HL-60 (cell line): ENCODE measurements around the gene NDP.

Experiments used
- DNase-seq, 2 experiments: peaks; one replicate each; pipeline ENCODE4 v3.0.0-alpha.2; 2010 to 2020; ENCODE audit warnings: low read depth in 1 of 2, low spot score in 1 of 2
- H3K27ac ChIP-seq: fragments of 250-450 bp; sonication (Bioruptor Pico); replicated peaks from 2 replicates; pipeline ENCODE4 v1.5.1; 2020; ENCODE audit warnings: mild to moderate bottlenecking, moderate library complexity
- H3K27me3 ChIP-seq: fragments of 250-450 bp; sonication (Bioruptor Pico); 2 replicates; pipeline ENCODE4 v1.5.1; 2021; ENCODE audit warnings: mild to moderate bottlenecking, moderate library complexity; ENCODE audit not compliant: insufficient read depth, poor library complexity, severe bottlenecking
- H3K4me3 ChIP-seq: replicated peaks from 2 replicates; pipeline ENCODE4 v1.5.1; 2011; ENCODE audit warnings: mild to moderate bottlenecking, control low read depth, low read length; ENCODE audit not compliant: insufficient read depth
- CTCF ChIP-seq: IDR thresholded peaks from one replicate; pipeline ENCODE4 v1.5.1; 2011; ENCODE audit warnings: low read length, control low read depth, inconsistent platforms; ENCODE audit not compliant: insufficient read depth
- GABPA ChIP-seq: IDR thresholded peaks from 2 replicates; pipeline ENCODE4 v1.6.1; 2012; ENCODE audit warnings: low read depth
- POLR2AphosphoS5 ChIP-seq: IDR thresholded peaks from 2 replicates; pipeline ENCODE4 v1.6.1; 2012; ENCODE audit warnings: low read depth
- SPI1 ChIP-seq: IDR thresholded peaks from 2 replicates; pipeline ENCODE4 v1.6.1; 2012; ENCODE audit warnings: low read depth, mild to moderate bottlenecking, borderline replicate concordance
- TF ChIP-seq, protein P1 (sequence below): IDR thresholded peaks from 2 replicates; pipeline ENCODE4 v1.6.1; 2012; ENCODE audit warnings: low read depth; ENCODE audit not compliant: insufficient replicate concordance

The NDP gene

GRCh38 chrX:43970528-43970927 is 2.7 kb downstream of the NDP start:
- TF ChIP-seq, protein P1, sequence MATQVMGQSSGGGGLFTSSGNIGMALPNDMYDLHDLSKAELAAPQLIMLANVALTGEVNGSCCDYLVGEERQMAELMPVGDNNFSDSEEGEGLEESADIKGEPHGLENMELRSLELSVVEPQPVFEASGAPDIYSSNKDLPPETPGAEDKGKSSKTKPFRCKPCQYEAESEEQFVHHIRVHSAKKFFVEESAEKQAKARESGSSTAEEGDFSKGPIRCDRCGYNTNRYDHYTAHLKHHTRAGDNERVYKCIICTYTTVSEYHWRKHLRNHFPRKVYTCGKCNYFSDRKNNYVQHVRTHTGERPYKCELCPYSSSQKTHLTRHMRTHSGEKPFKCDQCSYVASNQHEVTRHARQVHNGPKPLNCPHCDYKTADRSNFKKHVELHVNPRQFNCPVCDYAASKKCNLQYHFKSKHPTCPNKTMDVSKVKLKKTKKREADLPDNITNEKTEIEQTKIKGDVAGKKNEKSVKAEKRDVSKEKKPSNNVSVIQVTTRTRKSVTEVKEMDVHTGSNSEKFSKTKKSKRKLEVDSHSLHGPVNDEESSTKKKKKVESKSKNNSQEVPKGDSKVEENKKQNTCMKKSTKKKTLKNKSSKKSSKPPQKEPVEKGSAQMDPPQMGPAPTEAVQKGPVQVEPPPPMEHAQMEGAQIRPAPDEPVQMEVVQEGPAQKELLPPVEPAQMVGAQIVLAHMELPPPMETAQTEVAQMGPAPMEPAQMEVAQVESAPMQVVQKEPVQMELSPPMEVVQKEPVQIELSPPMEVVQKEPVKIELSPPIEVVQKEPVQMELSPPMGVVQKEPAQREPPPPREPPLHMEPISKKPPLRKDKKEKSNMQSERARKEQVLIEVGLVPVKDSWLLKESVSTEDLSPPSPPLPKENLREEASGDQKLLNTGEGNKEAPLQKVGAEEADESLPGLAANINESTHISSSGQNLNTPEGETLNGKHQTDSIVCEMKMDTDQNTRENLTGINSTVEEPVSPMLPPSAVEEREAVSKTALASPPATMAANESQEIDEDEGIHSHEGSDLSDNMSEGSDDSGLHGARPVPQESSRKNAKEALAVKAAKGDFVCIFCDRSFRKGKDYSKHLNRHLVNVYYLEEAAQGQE: no peak
- TF ChIP-seq GABPA (no peak), SPI1 (no peak), POLR2AphosphoS5 (no peak), CTCF (no peak)
- Histone ChIP-seq H3K27me3 (peaks cover 8% of the 10 kb centered on the region), H3K4me3 (no peak overlapping the region), H3K27ac (no peak overlapping the region)
- DNase-seq: no peak

DNA sequence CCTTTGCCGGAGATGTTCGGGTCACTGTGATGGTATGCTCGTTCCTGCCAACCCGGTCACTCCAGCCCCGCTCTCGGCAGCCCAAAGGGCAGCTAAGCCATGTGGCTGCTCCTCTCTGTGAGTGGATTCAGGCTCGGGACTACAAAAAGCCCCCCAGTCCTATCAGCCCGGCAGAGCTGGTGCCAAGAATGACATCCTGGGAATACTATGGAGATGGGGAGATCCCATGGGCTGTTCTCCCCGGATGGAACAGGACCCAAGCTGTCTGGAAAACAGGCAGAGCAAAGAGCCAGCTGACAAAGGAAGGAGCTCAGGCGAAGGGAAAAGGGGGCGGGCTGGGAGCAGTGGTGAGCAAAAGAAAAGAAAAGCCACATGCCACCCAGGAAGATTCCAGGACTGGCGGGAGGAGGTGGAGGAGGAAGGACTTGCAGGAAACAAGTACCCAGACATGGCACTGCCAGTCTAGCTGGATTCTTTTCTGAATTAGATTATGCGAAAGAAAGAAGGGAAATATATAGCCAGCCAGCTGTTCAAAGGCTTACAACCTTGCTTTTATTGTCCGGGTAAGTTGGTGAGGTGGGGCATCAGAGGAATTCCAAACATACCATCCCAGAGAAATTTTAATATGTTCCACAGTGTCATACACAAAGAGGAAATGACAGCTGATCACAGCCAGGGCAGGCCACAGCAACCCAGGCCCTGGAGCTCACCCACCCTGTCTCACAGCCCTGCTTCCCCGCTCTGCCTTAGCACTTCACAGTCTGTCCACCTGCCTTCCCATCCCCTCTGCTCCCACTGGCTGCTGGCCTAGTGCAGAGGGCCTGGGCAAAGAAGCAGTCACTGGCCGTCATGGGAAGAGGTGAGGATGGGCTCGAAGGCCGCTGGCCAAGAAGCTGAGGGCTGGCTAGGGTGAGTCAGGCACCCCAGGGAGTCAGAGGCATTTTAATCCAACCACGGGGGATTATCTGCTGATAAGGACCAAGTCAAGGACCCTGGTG is 3.4 kb downstream of the NDP start:
- no peak for TF ChIP-seq GABPA
- TF ChIP-seq, protein P1: no peak
- TF ChIP-seq CTCF: no peak
- no peak for TF ChIP-seq POLR2AphosphoS5
- TF ChIP-seq SPI1: no peak
- Histone ChIP-seq H3K27me3 (peaks cover 8% of the 10 kb centered on the region), H3K27ac (no peak overlapping the region), H3K4me3 (no peak overlapping the region)
- DNase-seq: no peak

DNA sequence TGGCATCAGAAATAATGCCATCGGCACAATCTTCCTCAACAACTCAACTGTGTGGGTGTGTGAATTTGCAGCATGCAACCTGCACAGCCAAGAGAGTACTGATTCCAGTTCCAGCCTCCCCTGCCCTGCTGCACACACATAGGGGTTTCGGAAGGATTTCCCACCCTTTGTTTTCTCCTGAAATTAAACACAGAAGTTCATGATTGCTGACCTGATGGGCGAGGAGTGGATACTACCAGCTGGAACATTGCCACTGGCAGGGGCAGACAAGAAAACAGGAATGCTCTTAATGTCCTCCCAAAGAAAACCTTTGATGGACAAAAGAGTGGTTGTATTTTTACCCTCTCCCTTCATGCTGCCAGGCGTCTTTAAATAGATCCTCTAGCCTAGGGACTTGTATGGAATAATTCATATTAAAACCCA is 4.8 kb downstream of the NDP start:
- Histone ChIP-seq H3K4me3 (no peak overlapping the region), H3K27me3 (peaks cover 2% of the 10 kb centered on the region), H3K27ac (no peak overlapping the region)
- no peak for TF ChIP-seq POLR2AphosphoS5
- no peak for TF ChIP-seq CTCF
- no peak for TF ChIP-seq SPI1
- TF ChIP-seq GABPA: no peak
- TF ChIP-seq, protein P1: no peak
- DNase-seq: no peak
